Activated T-cell treated with anti-CD3 and anti-CD28 coated beads, Interleukin-2, amount 50 U/mL, for 72 hours (primary cell): ENCODE measurements around the gene LAMB3. TPM values are rescaled to one million over a fixed set of nuclear protein-coding genes. Genes with fewer than 3 reads are reported as not detected.
A peak's percentile ranks its signal among the peaks of the same experiment; 100 is the strongest.

ENCODE experiments used
- ATAC-seq, 2 donors: fragments of 150-1000 bp; cut with Tn5 transposase; replicated peaks in 1 of 2; 2 replicates each; pipeline ENCODE4 v1.10.0; 2021; ENCODE audit warnings: moderate library complexity in 2 of 2, mild to moderate bottlenecking in 1 of 2
- DNase-seq, 2 donors: peaks; one replicate each; pipeline ENCODE4 v3.0.0; 2021 to 2022; ENCODE audit warnings: mixed read lengths in 1 of 2
- H3K27ac Mint-ChIP-seq: one replicate; pipeline ENCODE4 v1.8.0; 2022; ENCODE audit warnings: mild to moderate bottlenecking, moderate library complexity, mixed read lengths
- H3K27me3 Mint-ChIP-seq: one replicate; pipeline ENCODE4 v1.8.0; 2022; ENCODE audit warnings: low read depth, mixed read lengths
- H3K36me3 Mint-ChIP-seq, 2 donors: one replicate each; pipeline ENCODE4 v1.8.0; 2022; ENCODE audit warnings: mixed read lengths in 2 of 2, mild to moderate bottlenecking in 1 of 2; ENCODE audit not compliant: insufficient read depth in 2 of 2
- H3K4me1 Mint-ChIP-seq: one replicate; pipeline ENCODE4 v1.8.0; 2022; ENCODE audit warnings: low read depth, mixed read lengths
- H3K4me3 Mint-ChIP-seq, 2 donors: one replicate each; pipeline ENCODE4 v1.8.0; 2022; ENCODE audit warnings: mild to moderate bottlenecking in 2 of 2, mixed read lengths in 2 of 2, moderate library complexity in 2 of 2
- H3K9me3 Mint-ChIP-seq, 2 donors: one replicate each; pipeline ENCODE4 v1.8.0; 2022; ENCODE audit warnings: mixed read lengths in 2 of 2
- total RNA-seq, 2 donors: library from RNA; stranded (reverse); gene quantifications; one replicate each; pipeline ENCODE4 v1.2.3, GENCODE V29; 2022

The LAMB3 gene
- total RNA-seq, 2 donors from 2014 or later = 5.9 to 26.0 TPM

GRCh38 chr1:209616366-209617046 lies 35.7 kb downstream of the LAMB3 start:
- Mint-ChIP-seq H3K4me1 (no peaks in the 10 kb centered on the region), H3K36me3 (peaks cover 0 to 3% of the 10 kb centered on the region in 2 donors), H3K4me3 (no peak overlapping the region), H3K27me3 (no peaks in the 10 kb centered on the region), H3K9me3 (no peaks in the 10 kb centered on the region), H3K27ac (no peak overlapping the region)
- ATAC-seq = no peak
- no peak for DNase-seq

GRCh38 chr1:209614906-209615305 lies 37.3 kb downstream of the LAMB3 start:
- no peaks in the 10 kb centered on the region for H3K9me3 Mint-ChIP-seq
- H3K36me3 Mint-ChIP-seq = peaks cover 0 to 3% of the 10 kb centered on the region in 2 donors
- ATAC-seq = no peak
- H3K4me3 Mint-ChIP-seq = no peak overlapping the region
- no peak for DNase-seq
- no peaks in the 10 kb centered on the region for H3K4me1 Mint-ChIP-seq
- H3K27ac Mint-ChIP-seq = no peak overlapping the region
- no peaks in the 10 kb centered on the region for H3K27me3 Mint-ChIP-seq

- no peak for ATAC-seq
- no peaks in the 10 kb centered on the region for H3K9me3 Mint-ChIP-seq
- H3K36me3 Mint-ChIP-seq = peaks cover 0 to 3% of the 10 kb centered on the region in 2 donors
- H3K4me3 Mint-ChIP-seq = no peak overlapping the region
- DNase-seq = no peak
- H3K27ac Mint-ChIP-seq = no peak overlapping the region
- H3K27me3 Mint-ChIP-seq = no peaks in the 10 kb centered on the region
- no peaks in the 10 kb centered on the region for H3K4me1 Mint-ChIP-seq
Measured at GRCh38 chr1:209614151-209614420, 38.1 kb downstream of the LAMB3 start.

- H3K27me3 Mint-ChIP-seq = no peaks in the 10 kb centered on the region
- H3K4me3 Mint-ChIP-seq = no peak overlapping the region
- peaks cover 0 to 3% of the 10 kb centered on the region in 2 donors for H3K36me3 Mint-ChIP-seq
- ATAC-seq (no peak), DNase-seq (no peak)
- no peak overlapping the region for H3K27ac Mint-ChIP-seq
- H3K4me1 Mint-ChIP-seq = no peaks in the 10 kb centered on the region
- H3K9me3 Mint-ChIP-seq = no peaks in the 10 kb centered on the region
Measured at GRCh38 chr1:209613400-209614150, 38.6 kb downstream of the LAMB3 start.

- Mint-ChIP-seq H3K27ac (no peak overlapping the region), H3K27me3 (no peaks in the 10 kb centered on the region), H3K4me3 (no peak overlapping the region), H3K36me3 (peaks cover 0 to 3% of the 10 kb centered on the region in 2 donors), H3K4me1 (no peaks in the 10 kb centered on the region), H3K9me3 (no peaks in the 10 kb centered on the region)
- ATAC-seq (no peak), DNase-seq (no peak)
Measured at GRCh38 chr1:209612646-209613399, 39.4 kb downstream of the LAMB3 start.

- ATAC-seq (no peak), DNase-seq (no peak)
- no peak overlapping the region for H3K4me3 Mint-ChIP-seq
- H3K36me3 Mint-ChIP-seq = peaks cover 0 to 3% of the 10 kb centered on the region in 2 donors
- no peak overlapping the region for H3K27ac Mint-ChIP-seq
- no peaks in the 10 kb centered on the region for H3K4me1 Mint-ChIP-seq
- no peaks in the 10 kb centered on the region for H3K9me3 Mint-ChIP-seq
- no peaks in the 10 kb centered on the region for H3K27me3 Mint-ChIP-seq
Measured at GRCh38 chr1:209611771-209612570, 40.3 kb downstream of the LAMB3 start.

DNA sequence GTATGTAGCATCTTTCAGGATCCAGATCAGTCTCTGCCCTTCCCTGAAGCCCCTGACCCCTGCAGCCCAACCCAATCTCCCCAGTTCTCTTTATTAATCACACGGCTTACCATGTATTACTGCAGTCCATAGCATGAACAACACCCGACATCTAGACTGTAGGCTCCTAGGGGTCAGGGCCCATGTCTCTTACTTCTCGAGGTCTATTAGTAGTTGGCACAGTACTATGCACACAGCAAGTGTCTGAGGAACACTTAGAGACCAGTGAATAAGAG lies 41.7 kb downstream of the LAMB3 start:
- DNase-seq (no peak), ATAC-seq (no peak)
- no peaks in the 10 kb centered on the region for H3K9me3 Mint-ChIP-seq
- H3K27me3 Mint-ChIP-seq = no peaks in the 10 kb centered on the region
- no peaks in the 10 kb centered on the region for H3K4me1 Mint-ChIP-seq
- H3K36me3 Mint-ChIP-seq = no peaks in the 10 kb centered on the region
- no peak overlapping the region for H3K4me3 Mint-ChIP-seq
- H3K27ac Mint-ChIP-seq = no peak overlapping the region

- Mint-ChIP-seq H3K4me1 (peaks cover 3% of the 10 kb centered on the region), H3K4me3 (no peak overlapping the region), H3K27ac (no peak overlapping the region), H3K27me3 (no peaks in the 10 kb centered on the region), H3K36me3 (no peaks in the 10 kb centered on the region), H3K9me3 (no peaks in the 10 kb centered on the region)
- DNase-seq (no peak), ATAC-seq (no peak)
Measured at GRCh38 chr1:209609791-209610630, 42.2 kb downstream of the LAMB3 start.

GRCh38 chr1:209609041-209609790 lies 43.0 kb downstream of the LAMB3 start:
- H3K36me3 Mint-ChIP-seq = no peaks in the 10 kb centered on the region
- ATAC-seq (no peak), DNase-seq (no peak)
- no peaks in the 10 kb centered on the region for H3K27me3 Mint-ChIP-seq
- H3K9me3 Mint-ChIP-seq = no peaks in the 10 kb centered on the region
- H3K4me3 Mint-ChIP-seq = no peak overlapping the region
- H3K27ac Mint-ChIP-seq = no peak overlapping the region
- peaks cover 5% of the 10 kb centered on the region for H3K4me1 Mint-ChIP-seq

- H3K4me3 Mint-ChIP-seq = peak overlapping the region; percentile 23 to 57
- H3K36me3 Mint-ChIP-seq = no peaks in the 10 kb centered on the region
- H3K9me3 Mint-ChIP-seq = no peaks in the 10 kb centered on the region
- peak; percentile 39 to 41 for ATAC-seq
- peak overlapping the region; percentile 74 for H3K27ac Mint-ChIP-seq
- DNase-seq = no peak
- H3K27me3 Mint-ChIP-seq = no peaks in the 10 kb centered on the region
- peaks cover 5% of the 10 kb centered on the region for H3K4me1 Mint-ChIP-seq
Measured at GRCh38 chr1:209607795-209608178, 44.4 kb downstream of the LAMB3 start.

- DNase-seq (peak; percentile 49 to 63), ATAC-seq (peak; percentile 94 to 95)
- Mint-ChIP-seq H3K4me1 (peaks cover 5% of the 10 kb centered on the region), H3K27ac (peak overlapping the region; percentile 74), H3K9me3 (no peaks in the 10 kb centered on the region), H3K36me3 (no peaks in the 10 kb centered on the region), H3K27me3 (no peaks in the 10 kb centered on the region), H3K4me3 (peak overlapping the region; percentile 23 to 57)
Measured at GRCh38 chr1:209607102-209607794, 45.0 kb downstream of the LAMB3 start.
